ENCODE measurements around the gene TPCN2. TPM values are rescaled to one million over a fixed set of nuclear protein-coding genes. Genes with fewer than 3 reads are reported as not detected.

The TPCN2 gene
- total RNA-seq, 1 donor from 2014 or later, result 9.5 TPM

DNA sequence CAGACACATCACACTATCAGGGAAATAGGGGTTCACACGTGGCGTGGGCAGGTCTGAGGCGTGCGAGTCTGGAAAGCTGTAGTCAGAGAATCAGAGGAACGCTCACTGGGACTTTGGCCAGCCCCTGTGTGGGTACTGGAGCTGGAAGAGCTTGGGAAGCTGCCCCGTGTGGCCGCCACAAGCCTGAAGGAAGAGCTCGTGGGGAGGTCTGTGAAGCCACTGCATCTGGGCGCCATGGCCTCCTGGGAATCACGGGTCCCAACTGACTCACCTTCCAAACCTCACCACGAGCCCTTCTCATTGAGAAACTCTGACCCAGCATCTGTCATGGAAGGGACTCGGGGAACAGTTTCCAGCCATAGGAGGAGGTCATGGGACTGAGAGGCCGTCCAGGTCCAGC, 29.8 kb upstream of the TPCN2 start:
- Histone ChIP-seq H3K4me2 (ENCODE audit: low read length) (no peak overlapping the region), H3K36me3 (ENCODE audit: insufficient read depth, low read length) (no peaks in the 10 kb centered on the region), H3K4me1 (ENCODE audit: insufficient read depth, low read length) (peaks cover 4% of the 10 kb centered on the region), H3K27ac (ENCODE audit: low read depth, low read length) (no peak overlapping the region), H3K9ac (ENCODE audit: low read length) (no peak overlapping the region), H3K27me3 (ENCODE audit: insufficient read depth, low read length) (no peaks in the 10 kb centered on the region), H2AFZ (ENCODE audit: low read depth, low read length) (no peak overlapping the region), H3K79me2 (ENCODE audit: insufficient read depth, low read length) (no peaks in the 10 kb centered on the region), H3K4me3 (ENCODE audit: insufficient read depth, low read depth, low read length) (no peak overlapping the region), H3K9me3 (ENCODE audit: insufficient read depth, low read depth, low read length) (no peaks in the 10 kb centered on the region), H4K20me1 (ENCODE audit: insufficient read depth, low read length) (no peaks in the 10 kb centered on the region)
- Mint-ChIP-seq H3K27me3 (ENCODE audit: low read depth, unreplicated experiment) (peaks cover 27% of the 10 kb centered on the region), H3K27ac (ENCODE audit: unreplicated experiment) (no peak overlapping the region), H3K4me1 (ENCODE audit: low read depth, unreplicated experiment) (no peaks in the 10 kb centered on the region), H3K4me3 (ENCODE audit: unreplicated experiment) (no peak overlapping the region), H3K36me3 (ENCODE audit: low read depth, unreplicated experiment) (peaks cover 1% of the 10 kb centered on the region), H3K9me3 (ENCODE audit: unreplicated experiment) (peaks cover 9% of the 10 kb centered on the region)
- peak; percentile 76 for DNase-seq (ENCODE audit: low read depth)
- no peak for FAIRE-seq
- TF ChIP-seq EZH2 (IDR thresholded peaks at IDR 0.05; ENCODE audit: insufficient read depth, low read length), result no peak
- TF ChIP-seq, protein P1, sequence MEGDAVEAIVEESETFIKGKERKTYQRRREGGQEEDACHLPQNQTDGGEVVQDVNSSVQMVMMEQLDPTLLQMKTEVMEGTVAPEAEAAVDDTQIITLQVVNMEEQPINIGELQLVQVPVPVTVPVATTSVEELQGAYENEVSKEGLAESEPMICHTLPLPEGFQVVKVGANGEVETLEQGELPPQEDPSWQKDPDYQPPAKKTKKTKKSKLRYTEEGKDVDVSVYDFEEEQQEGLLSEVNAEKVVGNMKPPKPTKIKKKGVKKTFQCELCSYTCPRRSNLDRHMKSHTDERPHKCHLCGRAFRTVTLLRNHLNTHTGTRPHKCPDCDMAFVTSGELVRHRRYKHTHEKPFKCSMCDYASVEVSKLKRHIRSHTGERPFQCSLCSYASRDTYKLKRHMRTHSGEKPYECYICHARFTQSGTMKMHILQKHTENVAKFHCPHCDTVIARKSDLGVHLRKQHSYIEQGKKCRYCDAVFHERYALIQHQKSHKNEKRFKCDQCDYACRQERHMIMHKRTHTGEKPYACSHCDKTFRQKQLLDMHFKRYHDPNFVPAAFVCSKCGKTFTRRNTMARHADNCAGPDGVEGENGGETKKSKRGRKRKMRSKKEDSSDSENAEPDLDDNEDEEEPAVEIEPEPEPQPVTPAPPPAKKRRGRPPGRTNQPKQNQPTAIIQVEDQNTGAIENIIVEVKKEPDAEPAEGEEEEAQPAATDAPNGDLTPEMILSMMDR (IDR thresholded peaks at IDR 0.05; ENCODE audit: insufficient read depth, low read depth, low read length), result no peak

DNA sequence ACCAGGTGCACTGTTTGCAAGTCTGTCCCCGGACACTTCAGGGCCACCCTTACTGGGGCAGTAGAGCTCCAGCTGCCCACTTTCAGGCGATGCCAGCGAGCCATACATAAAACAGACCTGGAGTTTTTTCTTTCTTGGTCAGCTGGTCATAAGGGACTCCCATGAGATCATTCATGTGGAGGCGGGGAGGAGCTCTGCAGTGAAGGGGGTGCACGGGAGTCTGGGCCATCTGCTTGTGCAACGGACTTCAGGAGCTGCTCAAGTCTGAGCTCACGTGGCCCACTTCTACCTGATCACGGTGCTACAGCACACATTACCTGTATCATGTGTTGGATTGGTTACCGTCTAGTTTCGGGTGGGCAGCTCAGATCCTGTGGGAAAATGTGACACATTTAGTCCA, 26.5 kb upstream of the TPCN2 start:
- no peaks in the 10 kb centered on the region for H3K9me3 ChIP-seq (ENCODE audit: insufficient read depth, low read depth, low read length)
- no peaks in the 10 kb centered on the region for H3K79me2 ChIP-seq (ENCODE audit: insufficient read depth, low read length)
- H3K9ac ChIP-seq (ENCODE audit: low read length), result no peak overlapping the region
- TF ChIP-seq EZH2 (IDR thresholded peaks at IDR 0.05; ENCODE audit: insufficient read depth, low read length), result no peak
- TF ChIP-seq, protein P1 (IDR thresholded peaks at IDR 0.05; ENCODE audit: insufficient read depth, low read depth, low read length), result no peak
- H3K36me3 ChIP-seq (ENCODE audit: insufficient read depth, low read length), result no peaks in the 10 kb centered on the region
- H3K4me1 Mint-ChIP-seq (ENCODE audit: low read depth, unreplicated experiment), result no peaks in the 10 kb centered on the region
- peaks cover 4% of the 10 kb centered on the region for H3K9me3 Mint-ChIP-seq (ENCODE audit: unreplicated experiment)
- no peak overlapping the region for H3K27ac Mint-ChIP-seq (ENCODE audit: unreplicated experiment)
- H3K27ac ChIP-seq (ENCODE audit: low read depth, low read length), result no peak overlapping the region
- peaks cover 31% of the 10 kb centered on the region for H3K27me3 Mint-ChIP-seq (ENCODE audit: low read depth, unreplicated experiment)
- H2AFZ ChIP-seq (ENCODE audit: low read depth, low read length), result no peak overlapping the region
- H3K4me3 ChIP-seq (ENCODE audit: insufficient read depth, low read depth, low read length), result no peak overlapping the region
- H3K36me3 Mint-ChIP-seq (ENCODE audit: low read depth, unreplicated experiment), result no peaks in the 10 kb centered on the region
- no peak overlapping the region for H3K4me3 Mint-ChIP-seq (ENCODE audit: unreplicated experiment)
- H4K20me1 ChIP-seq (ENCODE audit: insufficient read depth, low read length), result no peaks in the 10 kb centered on the region
- DNase-seq (ENCODE audit: low read depth) (no peak), FAIRE-seq (no peak)
- no peak overlapping the region for H3K4me2 ChIP-seq (ENCODE audit: low read length)
- H3K4me1 ChIP-seq (ENCODE audit: insufficient read depth, low read length), result no peaks in the 10 kb centered on the region
- H3K27me3 ChIP-seq (ENCODE audit: insufficient read depth, low read length), result no peaks in the 10 kb centered on the region

DNA sequence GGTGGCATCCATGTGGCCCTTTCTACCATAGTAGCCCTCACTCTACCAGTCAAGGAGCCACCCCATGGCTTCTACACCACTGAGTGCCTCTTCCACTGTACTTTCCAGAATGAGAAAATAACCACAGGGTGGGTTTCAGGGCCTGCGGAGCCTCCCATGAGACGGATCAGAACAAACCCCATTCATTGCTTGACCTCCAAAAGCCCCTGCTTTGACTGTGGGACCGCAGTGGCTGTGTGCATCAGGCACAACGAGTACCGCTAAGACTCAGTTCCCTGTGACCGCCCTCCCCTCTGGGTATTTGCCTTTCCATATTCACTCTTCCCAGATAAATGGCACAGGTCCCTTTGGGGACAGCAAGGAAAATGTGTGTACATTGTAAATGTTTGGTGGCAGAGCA, 24.2 kb upstream of the TPCN2 start:
- TF ChIP-seq EZH2 (IDR thresholded peaks at IDR 0.05; ENCODE audit: insufficient read depth, low read length), result no peak
- TF ChIP-seq, protein P1 (IDR thresholded peaks at IDR 0.05; ENCODE audit: insufficient read depth, low read depth, low read length), result no peak
- no peak overlapping the region for H3K27ac Mint-ChIP-seq (ENCODE audit: unreplicated experiment)
- FAIRE-seq (no peak), DNase-seq (ENCODE audit: low read depth) (no peak)
- no peaks in the 10 kb centered on the region for H3K36me3 Mint-ChIP-seq (ENCODE audit: low read depth, unreplicated experiment)
- no peaks in the 10 kb centered on the region for H3K79me2 ChIP-seq (ENCODE audit: insufficient read depth, low read length)
- peaks cover 2% of the 10 kb centered on the region for H3K9me3 Mint-ChIP-seq (ENCODE audit: unreplicated experiment)
- no peak overlapping the region for H3K4me3 ChIP-seq (ENCODE audit: insufficient read depth, low read depth, low read length)
- H4K20me1 ChIP-seq (ENCODE audit: insufficient read depth, low read length), result no peaks in the 10 kb centered on the region
- no peak overlapping the region for H3K27ac ChIP-seq (ENCODE audit: low read depth, low read length)
- no peaks in the 10 kb centered on the region for H3K27me3 ChIP-seq (ENCODE audit: insufficient read depth, low read length)
- H3K4me3 Mint-ChIP-seq (ENCODE audit: unreplicated experiment), result no peak overlapping the region
- no peak overlapping the region for H3K4me2 ChIP-seq (ENCODE audit: low read length)
- H3K36me3 ChIP-seq (ENCODE audit: insufficient read depth, low read length), result no peaks in the 10 kb centered on the region
- peaks cover 21% of the 10 kb centered on the region for H3K27me3 Mint-ChIP-seq (ENCODE audit: low read depth, unreplicated experiment)
- H3K9me3 ChIP-seq (ENCODE audit: insufficient read depth, low read depth, low read length), result no peaks in the 10 kb centered on the region
- no peak overlapping the region for H3K9ac ChIP-seq (ENCODE audit: low read length)
- no peaks in the 10 kb centered on the region for H3K4me1 Mint-ChIP-seq (ENCODE audit: low read depth, unreplicated experiment)
- H3K4me1 ChIP-seq (ENCODE audit: insufficient read depth, low read length), result no peaks in the 10 kb centered on the region
- no peak overlapping the region for H2AFZ ChIP-seq (ENCODE audit: low read depth, low read length)
